HCT116 (cell line): ENCODE results near the gene NXN. TPM values are rescaled to one million over a fixed set of nuclear protein-coding genes. Genes with fewer than 3 reads are reported as not detected.

Experiments used
- ATAC-seq: fragments of 200-7000 bp; cut with Tn5 transposase; 2 replicates; pipeline ENCODE4 v1.9.1; 2020; ENCODE audit warnings: mild to moderate bottlenecking, moderate library complexity
- BruUV-seq: library from RNA; stranded (reverse); fragments of 400-500 nt; replicated peaks from 2 replicates; lab custom pipeline; 2021; lab: Mats Ljungman, UMichigan
- CTCF ChIA-PET: fragments of 300-600 bp; sonication (Branson Sonifier 250); formaldehyde crosslinking; loops from one replicate; lab custom pipeline; 2021; ENCODE audit warnings: antibody characterized with exemption; lab: Charles Lee
- POLR2A ChIA-PET: fragments of 300-600, 350-600 bp; sonication (Branson Sonifier 250); formaldehyde crosslinking; loops from one replicate; lab custom pipeline; 2021; ENCODE audit warnings: antibody characterized with exemption; lab: Charles Lee
- RAD21 ChIA-PET, 2 experiments: fragments of 300-600 bp; sonication (Branson Sonifier 250); formaldehyde crosslinking; loops; one replicate each; lab custom pipeline; 2023; ENCODE audit warnings: low total read pairs in 2 of 2; ENCODE audit not compliant: uncharacterized antibody in 2 of 2, unreplicated experiment in 2 of 2, low non-redundant PET in 1 of 2; lab: Charles Lee
- DNase-seq: peaks from one replicate; pipeline ENCODE4 v3.0.0-alpha.2; 2010; ENCODE audit warnings: low read depth, low spot score
- H2AFZ ChIP-seq: fragments of 200-600 bp; shearing (Covaris generic), sonication (generic); 2 replicates; pipeline ENCODE4 v1.6.1; 2017; ENCODE audit warnings: low read depth, mixed run types, mixed read lengths, antibody characterized with exemption, low read length; ENCODE audit not compliant: poor library complexity, severe bottlenecking
- H3K27ac ChIP-seq: 2 replicates; pipeline ENCODE4 v1.5.1; 2012; ENCODE audit warnings: low read depth, low read length
- H3K27me3 ChIP-seq: fragments of 200-600 bp; sonication (generic); 2 replicates; pipeline ENCODE4 v1.6.1; 2016; ENCODE audit warnings: mixed run types, low read length, mixed read lengths; ENCODE audit not compliant: insufficient read depth
- H3K36me3 ChIP-seq, 2 experiments: fragments of 200-500 bp in 1 of 2; fragments of 200-600 bp in 1 of 2; sonication (Bioruptor generic) in 1 of 2; sonication (generic) in 1 of 2; 2 replicates each; pipeline versions ENCODE4 v1.5.1 to v1.6.1; 2014 to 2016; ENCODE audit warnings: low read length in 2 of 2, inconsistent platforms in 1 of 2, mixed read lengths in 1 of 2, mixed run types in 1 of 2; ENCODE audit not compliant: insufficient read depth in 2 of 2, control insufficient read depth in 1 of 2
- H3K4me1 ChIP-seq, 2 experiments: fragments of 200-600 bp in 1 of 2; sonication (generic) in 1 of 2; 2 replicates each; pipeline versions ENCODE4 v1.5.1 to v1.6.1; 2012 to 2017; ENCODE audit warnings: low read length in 2 of 2, inconsistent platforms in 1 of 2, mild to moderate bottlenecking in 1 of 2, mixed read lengths in 1 of 2, mixed run types in 1 of 2, moderate library complexity in 1 of 2; ENCODE audit not compliant: insufficient read depth in 2 of 2, control insufficient read depth in 1 of 2
- H3K4me2 ChIP-seq: fragments of 200-600 bp; sonication (generic); 2 replicates; pipeline ENCODE4 v1.6.1; 2017; ENCODE audit warnings: mixed run types, low read length, mixed read lengths
- H3K4me3 ChIP-seq, 2 experiments: fragments of 200-600 bp in 1 of 2; sonication (generic) in 1 of 2; replicated peaks in 1 of 2; 2 replicates each; pipeline ENCODE4 v1.5.1; 2011 to 2016; ENCODE audit warnings: low read length in 2 of 2, control low read depth in 1 of 2, low read depth in 1 of 2, mild to moderate bottlenecking in 1 of 2, mixed read lengths in 1 of 2, mixed run types in 1 of 2
- H3K79me2 ChIP-seq: fragments of 200-600 bp; sonication (generic); 2 replicates; pipeline ENCODE4 v1.6.1; 2017; ENCODE audit warnings: mild to moderate bottlenecking, mixed run types, low read length, moderate library complexity, mixed read lengths; ENCODE audit not compliant: insufficient read depth
- H3K9ac ChIP-seq: fragments of 200-600 bp; sonication (generic); 2 replicates; pipeline ENCODE4 v1.6.1; 2016; ENCODE audit warnings: low read length, mixed read lengths
- H3K9me2 ChIP-seq: fragments of 200-600 bp; sonication (generic), shearing (Covaris generic); 2 replicates; pipeline ENCODE4 v1.6.1; 2017; ENCODE audit warnings: mixed run types, mild to moderate bottlenecking, moderate library complexity; ENCODE audit not compliant: insufficient read depth
- H3K9me3 ChIP-seq, 2 experiments: fragments of 200-500 bp in 1 of 2; fragments of 200-600 bp in 1 of 2; sonication (Bioruptor generic) in 1 of 2; sonication (generic) in 1 of 2; 2 replicates each; pipeline ENCODE4 v1.6.1; 2014 to 2017; ENCODE audit warnings: low read length in 2 of 2, mixed read lengths in 2 of 2, inconsistent platforms in 1 of 2, low read depth in 1 of 2, mild to moderate bottlenecking in 1 of 2, mixed run types in 1 of 2, moderate library complexity in 1 of 2; ENCODE audit not compliant: control insufficient read depth in 1 of 2, insufficient read depth in 1 of 2
- H4K20me1 ChIP-seq: fragments of 200-600 bp; sonication (generic), shearing (Covaris generic); 2 replicates; pipeline ENCODE4 v1.6.1; 2017; ENCODE audit warnings: mixed run types, mild to moderate bottlenecking, moderate library complexity; ENCODE audit not compliant: insufficient read depth
- CBX3 ChIP-seq: IDR thresholded peaks from 2 replicates; pipeline ENCODE4 v1.6.1; 2012; ENCODE audit warnings: low read depth
- EGR1 ChIP-seq: IDR thresholded peaks from 2 replicates; pipeline ENCODE4 v1.6.1; 2012; ENCODE audit warnings: low read depth
- ELF1 ChIP-seq: IDR thresholded peaks from 2 replicates; pipeline ENCODE4 v1.6.1; 2012; ENCODE audit warnings: low read depth, borderline replicate concordance
- EZH2phosphoT487 ChIP-seq: fragments of 200-600 bp; IDR thresholded peaks from 2 replicates; pipeline ENCODE4 v1.6.1; 2018; ENCODE audit warnings: antibody characterized with exemption, borderline replicate concordance
- JUND ChIP-seq: IDR thresholded peaks from 2 replicates; pipeline ENCODE4 v1.6.1; 2012
- MAX ChIP-seq: IDR thresholded peaks from 2 replicates; pipeline ENCODE4 v1.6.1; 2012
- POLR2A ChIP-seq: IDR thresholded peaks from 2 replicates; pipeline ENCODE4 v1.7.0; 2011; ENCODE audit warnings: borderline replicate concordance; ENCODE audit not compliant: insufficient read depth, insufficient read length; ENCODE audit errors: extremely low read depth
- RAD21 ChIP-seq: IDR thresholded peaks from 2 replicates; pipeline ENCODE4 v1.6.1; 2012; ENCODE audit warnings: low read depth, mild to moderate bottlenecking
- SIN3A ChIP-seq: IDR thresholded peaks from 2 replicates; pipeline ENCODE4 v1.6.1; 2012; ENCODE audit warnings: low read depth
- SP1 ChIP-seq: IDR thresholded peaks from 2 replicates; pipeline ENCODE4 v1.6.1; 2012; ENCODE audit warnings: low read depth
- TCF7L2 ChIP-seq: IDR thresholded peaks from 2 replicates; pipeline ENCODE4 v1.7.0; 2011; ENCODE audit warnings: borderline replicate concordance, inconsistent platforms; ENCODE audit not compliant: insufficient read depth, insufficient read length; ENCODE audit errors: extremely low read depth
- YY1 ChIP-seq: IDR thresholded peaks from 2 replicates; pipeline ENCODE4 v1.6.1; 2011; ENCODE audit warnings: low read length, low read depth, moderate library complexity, mild to moderate bottlenecking; ENCODE audit not compliant: insufficient replicate concordance; ENCODE audit errors: extremely low read depth
- ZBTB33 ChIP-seq: IDR thresholded peaks from 2 replicates; pipeline ENCODE4 v1.6.1; 2011; ENCODE audit warnings: mild to moderate bottlenecking, low read length, moderate library complexity; ENCODE audit not compliant: insufficient replicate concordance; ENCODE audit errors: extremely low read depth
- ZNF274 ChIP-seq: fragments of 200-500 bp; sonication (Bioruptor generic); IDR thresholded peaks from 2 replicates; pipeline ENCODE4 v1.6.1; 2014; ENCODE audit warnings: mild to moderate bottlenecking, low read depth, low read length, inconsistent platforms
- intact Hi-C: fragments of 100-400 bp; cut with micrococcal nuclease; formaldehyde crosslinking; loops from 2 replicates; pipeline ENCODE4 v1.10.0; 2022
- total RNA-seq: library from RNA; stranded (reverse); gene quantifications from one replicate; pipeline ENCODE4 v1.2.1, GENCODE V29; 2021; ENCODE audit not compliant: unreplicated experiment
- TF ChIP-seq, protein P1 (sequence below): IDR thresholded peaks from 2 replicates; pipeline ENCODE4 v1.6.1; 2012; ENCODE audit warnings: low read depth

The NXN gene
- total RNA-seq, 1 experiment from 2014 or later, result 83.7 TPM

DNA sequence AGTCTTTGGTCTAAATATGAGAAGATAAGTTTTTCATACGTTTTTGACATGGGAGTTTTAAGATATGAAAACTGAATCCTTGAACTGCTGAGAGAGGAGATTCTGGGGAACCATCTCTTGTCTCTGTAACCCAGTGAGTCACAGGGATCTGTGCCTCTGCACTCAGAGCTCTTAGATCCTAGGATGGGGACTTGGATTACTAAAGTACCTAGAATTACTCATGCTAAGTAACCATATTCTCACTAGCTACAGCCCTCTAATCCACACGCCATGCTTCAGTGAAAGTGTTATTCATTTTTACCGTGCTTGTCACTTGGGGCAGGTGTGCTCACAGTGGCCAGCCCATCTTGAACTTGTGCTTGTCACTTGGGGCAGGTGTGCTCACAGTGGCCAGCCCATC is 195.4 kb downstream of the NXN start:
- CTCF ChIA-PET, result no interaction called here
- Histone ChIP-seq H3K27me3 (no peaks in the 10 kb centered on the region), H3K4me1 (peaks cover 7 to 16% of the 10 kb centered on the region in 2 experiments; a peak in 3 of 4 replicates), H3K9ac (no peak overlapping the region), H4K20me1 (no peaks in the 10 kb centered on the region), H3K27ac (no peak overlapping the region), H3K79me2 (peaks cover 74% of the 10 kb centered on the region), H3K4me2 (peak overlapping the region; percentile 85; the same call in 1 of the 2 replicates), H3K36me3 (peaks cover 7 to 15% of the 10 kb centered on the region in 2 experiments; a peak in 3 of 4 replicates), H3K9me2 (no peaks in the 10 kb centered on the region), H2AFZ (no peak overlapping the region), H3K4me3 (no peak overlapping the region), H3K9me3 (no peaks in the 10 kb centered on the region)
- RAD21 ChIA-PET, result no interaction called here
- ATAC-seq (no peak), DNase-seq (no peak)
- no TSS peak for BruUV-seq
- intact Hi-C loops, result no loop called here
- no peak for TF ChIP-seq POLR2A
- no peak for TF ChIP-seq ZNF274
- TF ChIP-seq EGR1, result no peak
- TF ChIP-seq CBX3, result no peak
- TF ChIP-seq RAD21, result no peak
- no peak for TF ChIP-seq JUND
- no peak for TF ChIP-seq EZH2phosphoT487
- TF ChIP-seq SP1, result no peak
- TF ChIP-seq ZBTB33, result no peak
- TF ChIP-seq, protein P1, sequence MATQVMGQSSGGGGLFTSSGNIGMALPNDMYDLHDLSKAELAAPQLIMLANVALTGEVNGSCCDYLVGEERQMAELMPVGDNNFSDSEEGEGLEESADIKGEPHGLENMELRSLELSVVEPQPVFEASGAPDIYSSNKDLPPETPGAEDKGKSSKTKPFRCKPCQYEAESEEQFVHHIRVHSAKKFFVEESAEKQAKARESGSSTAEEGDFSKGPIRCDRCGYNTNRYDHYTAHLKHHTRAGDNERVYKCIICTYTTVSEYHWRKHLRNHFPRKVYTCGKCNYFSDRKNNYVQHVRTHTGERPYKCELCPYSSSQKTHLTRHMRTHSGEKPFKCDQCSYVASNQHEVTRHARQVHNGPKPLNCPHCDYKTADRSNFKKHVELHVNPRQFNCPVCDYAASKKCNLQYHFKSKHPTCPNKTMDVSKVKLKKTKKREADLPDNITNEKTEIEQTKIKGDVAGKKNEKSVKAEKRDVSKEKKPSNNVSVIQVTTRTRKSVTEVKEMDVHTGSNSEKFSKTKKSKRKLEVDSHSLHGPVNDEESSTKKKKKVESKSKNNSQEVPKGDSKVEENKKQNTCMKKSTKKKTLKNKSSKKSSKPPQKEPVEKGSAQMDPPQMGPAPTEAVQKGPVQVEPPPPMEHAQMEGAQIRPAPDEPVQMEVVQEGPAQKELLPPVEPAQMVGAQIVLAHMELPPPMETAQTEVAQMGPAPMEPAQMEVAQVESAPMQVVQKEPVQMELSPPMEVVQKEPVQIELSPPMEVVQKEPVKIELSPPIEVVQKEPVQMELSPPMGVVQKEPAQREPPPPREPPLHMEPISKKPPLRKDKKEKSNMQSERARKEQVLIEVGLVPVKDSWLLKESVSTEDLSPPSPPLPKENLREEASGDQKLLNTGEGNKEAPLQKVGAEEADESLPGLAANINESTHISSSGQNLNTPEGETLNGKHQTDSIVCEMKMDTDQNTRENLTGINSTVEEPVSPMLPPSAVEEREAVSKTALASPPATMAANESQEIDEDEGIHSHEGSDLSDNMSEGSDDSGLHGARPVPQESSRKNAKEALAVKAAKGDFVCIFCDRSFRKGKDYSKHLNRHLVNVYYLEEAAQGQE, result no peak
- no peak for TF ChIP-seq TCF7L2
- no peak for TF ChIP-seq SIN3A
- TF ChIP-seq ELF1, result no peak
- no peak for TF ChIP-seq MAX
- TF ChIP-seq YY1, result no peak
- POLR2A ChIA-PET, result no interaction called here
